Stomach (tissue), 9 donors: ENCODE measurements around the gene TNFAIP8L1. TPM values are rescaled to one million over a fixed set of nuclear protein-coding genes. Genes with fewer than 3 reads are reported as not detected.

Experiments used
- DNase-seq, 2 donors: peaks; one replicate each; pipeline versions ENCODE4 v3.0.0 to v3.0.0-alpha.2; 2013 to 2019
- H3K27ac ChIP-seq, 5 donors: fragments of 200-600 bp in 4 of 5; sonication (generic) in 4 of 5; one replicate each; pipeline ENCODE4 v1.5.1; 2013 to 2019; ENCODE audit warnings: mild to moderate bottlenecking in 1 of 5, moderate library complexity in 1 of 5
- H3K27me3 ChIP-seq, 3 donors: fragments of 200-600 bp; sonication (generic); one replicate each; pipeline ENCODE4 v1.5.1; 2017 to 2019; ENCODE audit warnings: mixed run types in 1 of 3
- H3K36me3 ChIP-seq, 4 donors: fragments of 200-600 bp; sonication (generic); 1 replicate in 3 of 4; 2 replicates in 1 of 4; pipeline ENCODE4 v1.5.1; 2016 to 2019
- H3K4me1 ChIP-seq, 4 donors: fragments of 200-600 bp; sonication (generic); one replicate each; pipeline ENCODE4 v1.5.1; 2016 to 2019
- H3K4me3 ChIP-seq, 4 donors: fragments of 200-600 bp; sonication (generic) in 3 of 4; one replicate each; pipeline ENCODE4 v1.5.1; 2016 to 2019; ENCODE audit warnings: mild to moderate bottlenecking in 1 of 4
- H3K9me3 ChIP-seq, 4 donors: fragments of 200-600 bp; sonication (generic); one replicate each; pipeline ENCODE4 v1.5.1; 2016 to 2019
- EP300 ChIP-seq: sonication (generic); formaldehyde crosslinking; IDR thresholded peaks from one replicate; pipeline ENCODE4 v1.6.1; 2017; ENCODE audit warnings: antibody characterized with exemption
- POLR2A ChIP-seq, 4 donors: fragments of 450-650 bp; IDR thresholded peaks; one replicate each; pipeline ENCODE4 v1.6.1; 2016; ENCODE audit warnings: antibody characterized with exemption in 4 of 4, control low read depth in 2 of 4, mild to moderate bottlenecking in 1 of 4, moderate library complexity in 1 of 4
- POLR2AphosphoS5 ChIP-seq, 3 donors: sonication (generic); formaldehyde crosslinking; IDR thresholded peaks; one replicate each; pipeline ENCODE4 v1.6.1; 2016; ENCODE audit warnings: antibody characterized with exemption in 3 of 3
- WGBS, 5 donors: extraction: QIAGEN DNeasy Blood & Tissue Kit in 3 of 5; methylation state at CpG; one replicate each; pipeline versions ENCODE4 v1.1.5 to v1.1.7; 2013 to 2018; 5-methylcytosine and 5-hydroxymethylcytosine counted together
- intact Hi-C: fragments of 100-400 bp; cut with DNase I; formaldehyde crosslinking; loops from one replicate; pipeline ENCODE4 v1.15.1; 2023; ENCODE audit warnings: low total_unique reads
- polyA plus RNA-seq, 3 donors: library from polyadenylated mRNA; stranded (reverse); fragments of 200-250 nt; gene quantifications; one replicate each; pipeline ENCODE4 v1.2.3, GENCODE V29; 2013
- total RNA-seq, 5 donors: library from RNA; depleted of rRNA; stranded (reverse); fragments of >200 nt; gene quantifications; one replicate each; pipeline versions ENCODE4 v1.1.0 to v1.2.3, GENCODE V29; 2014 to 2016
- TF ChIP-seq, protein P1 (sequence below), 7 experiments: fragments of 450-650 bp in 4 of 7; fragments of 200-600 bp in 3 of 7; sonication (generic) in 3 of 7; IDR thresholded peaks; one replicate each; pipeline ENCODE4 v1.5.1; 2016 to 2019; ENCODE audit warnings: antibody characterized with exemption in 7 of 7, control low read depth in 2 of 7, mild to moderate bottlenecking in 1 of 7
- donor health status: healthy with polysubstance abuse.
- donor health status: Bipolar disorder and iron deficiency.
- donor health status: healthy.

The TNFAIP8L1 gene
- total and polyA plus RNA-seq, 8 donors = 5.3 to 43.4 (median 7.7) TPM

DNA sequence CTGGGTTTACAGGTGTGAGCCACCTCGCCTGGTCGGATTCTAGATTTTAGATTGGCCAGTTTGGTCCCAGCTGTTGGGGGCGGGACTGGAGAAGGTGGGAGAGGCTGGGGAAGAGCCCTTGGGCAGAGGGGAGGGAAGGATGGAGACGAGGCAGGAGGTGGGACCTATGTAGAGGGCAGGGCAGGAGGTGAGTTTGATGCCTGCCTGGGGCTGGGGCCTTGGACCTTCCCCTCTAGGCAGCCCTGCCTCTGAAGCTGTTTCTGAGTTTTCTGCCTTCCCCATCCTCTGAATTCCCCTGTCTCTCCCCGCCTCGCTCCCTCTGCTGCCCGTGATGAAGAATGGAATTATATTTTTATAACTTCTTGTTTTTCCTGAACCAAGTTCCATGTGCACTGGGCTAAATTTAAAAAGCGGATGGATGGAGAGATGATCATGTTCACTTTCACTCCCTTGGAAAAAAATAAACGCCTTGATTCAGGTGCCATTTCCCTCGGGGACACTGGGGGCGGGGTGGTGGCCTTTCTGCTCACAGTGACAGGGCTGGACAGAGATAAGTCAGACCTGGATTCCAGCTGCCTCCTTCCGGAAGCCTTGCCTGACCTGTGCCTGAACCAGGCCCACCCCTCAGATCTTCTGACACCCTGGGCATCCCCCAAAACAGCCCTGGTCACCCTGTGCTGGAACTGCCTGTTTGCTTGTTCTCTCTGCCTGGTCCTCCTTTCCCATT lies 16.5 kb upstream of the TNFAIP8L1 start:
- no peaks in the 10 kb centered on the region for H3K4me1 ChIP-seq
- H3K27ac ChIP-seq = no peak overlapping the region
- intact Hi-C loops = loop anchor here (10.0 kb wide), 1 partner anchor 48 kb away; no protein-coding TSS in a partner anchor
- peaks cover 0 to 58% (median 15%) of the 10 kb centered on the region in 3 donors for H3K27me3 ChIP-seq
- 31 to 43% (median 41%) methylated on average over 12 of the region's 12 CpGs for WGBS, 5 donors
- no peaks in the 10 kb centered on the region for H3K9me3 ChIP-seq
- no peak overlapping the region for H3K4me3 ChIP-seq
- no peak for TF ChIP-seq EP300
- no peak for TF ChIP-seq POLR2AphosphoS5 (IDR thresholded peaks at IDR 0.05)
- TF ChIP-seq, protein P1, sequence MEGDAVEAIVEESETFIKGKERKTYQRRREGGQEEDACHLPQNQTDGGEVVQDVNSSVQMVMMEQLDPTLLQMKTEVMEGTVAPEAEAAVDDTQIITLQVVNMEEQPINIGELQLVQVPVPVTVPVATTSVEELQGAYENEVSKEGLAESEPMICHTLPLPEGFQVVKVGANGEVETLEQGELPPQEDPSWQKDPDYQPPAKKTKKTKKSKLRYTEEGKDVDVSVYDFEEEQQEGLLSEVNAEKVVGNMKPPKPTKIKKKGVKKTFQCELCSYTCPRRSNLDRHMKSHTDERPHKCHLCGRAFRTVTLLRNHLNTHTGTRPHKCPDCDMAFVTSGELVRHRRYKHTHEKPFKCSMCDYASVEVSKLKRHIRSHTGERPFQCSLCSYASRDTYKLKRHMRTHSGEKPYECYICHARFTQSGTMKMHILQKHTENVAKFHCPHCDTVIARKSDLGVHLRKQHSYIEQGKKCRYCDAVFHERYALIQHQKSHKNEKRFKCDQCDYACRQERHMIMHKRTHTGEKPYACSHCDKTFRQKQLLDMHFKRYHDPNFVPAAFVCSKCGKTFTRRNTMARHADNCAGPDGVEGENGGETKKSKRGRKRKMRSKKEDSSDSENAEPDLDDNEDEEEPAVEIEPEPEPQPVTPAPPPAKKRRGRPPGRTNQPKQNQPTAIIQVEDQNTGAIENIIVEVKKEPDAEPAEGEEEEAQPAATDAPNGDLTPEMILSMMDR (IDR thresholded peaks at IDR 0.05) = no peak
- TF ChIP-seq POLR2A (IDR thresholded peaks at IDR 0.05) = no peak
- no peak for DNase-seq
- H3K36me3 ChIP-seq = no peaks in the 10 kb centered on the region

DNA sequence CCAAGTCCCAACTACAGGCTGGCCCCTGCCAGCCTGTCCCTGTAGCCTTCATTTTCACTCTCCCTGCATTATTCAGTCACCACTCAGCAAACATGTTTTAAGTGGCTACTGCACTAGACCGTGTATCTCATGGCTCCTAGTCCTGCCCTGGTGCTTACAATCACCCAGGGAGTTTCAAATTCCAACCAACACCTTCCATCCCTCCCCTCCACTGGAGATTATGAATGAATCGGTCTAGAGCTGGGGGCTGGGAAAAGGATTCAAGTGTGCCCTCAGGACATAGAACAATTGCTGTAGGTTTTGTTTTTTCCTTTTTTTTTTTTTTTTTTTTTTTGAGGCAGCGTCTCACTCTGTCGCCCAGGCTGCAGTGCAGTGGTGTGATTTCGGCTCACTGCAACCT lies 15.0 kb upstream of the TNFAIP8L1 start:
- TF ChIP-seq POLR2AphosphoS5 (IDR thresholded peaks at IDR 0.05) (no peak), POLR2A (IDR thresholded peaks at IDR 0.05) (no peak), EP300 (no peak)
- TF ChIP-seq, protein P1 (IDR thresholded peaks at IDR 0.05) = no peak

DNA sequence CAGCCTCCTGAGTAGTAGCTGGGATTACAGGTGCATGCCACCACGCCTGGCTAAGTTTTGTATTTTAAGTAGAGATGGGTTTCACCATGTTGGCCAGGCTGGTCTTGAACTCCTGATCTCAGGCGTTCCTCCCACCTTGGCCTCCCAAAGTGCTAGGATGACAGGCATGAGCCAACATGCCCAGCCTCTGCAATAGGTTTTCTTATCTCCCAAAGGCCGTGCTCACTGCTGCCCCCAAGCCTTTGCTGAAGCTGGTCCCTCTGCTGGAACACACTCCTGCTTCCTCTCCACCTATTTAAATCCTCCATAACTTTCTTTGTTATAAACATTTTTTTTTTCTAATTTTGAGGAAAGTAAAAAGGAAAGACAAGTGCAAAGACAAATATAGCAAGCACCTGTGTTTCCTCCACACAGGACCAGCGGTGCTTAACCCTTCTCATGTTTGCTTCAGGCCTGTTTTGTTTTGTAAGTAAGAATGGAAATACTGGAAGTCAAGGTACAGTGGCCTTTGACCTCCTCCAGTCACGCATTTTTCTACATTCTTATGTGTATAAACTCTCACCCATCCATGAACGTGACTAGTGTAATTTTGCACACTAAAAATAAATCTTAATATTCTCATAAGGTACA lies 14.5 kb upstream of the TNFAIP8L1 start:
- WGBS, 5 donors = 37 to 44% (median 40%) methylated on average over 6 of the region's 6 CpGs
- Histone ChIP-seq H3K4me3 (no peak overlapping the region), H3K9me3 (no peaks in the 10 kb centered on the region), H3K4me1 (no peaks in the 10 kb centered on the region), H3K27ac (no peak overlapping the region), H3K36me3 (no peaks in the 10 kb centered on the region), H3K27me3 (peaks cover 0 to 48% (median 10%) of the 10 kb centered on the region in 3 donors)
- no peak for TF ChIP-seq POLR2A (IDR thresholded peaks at IDR 0.05)
- TF ChIP-seq, protein P1 (IDR thresholded peaks at IDR 0.05) = no peak
- TF ChIP-seq EP300 = no peak
- TF ChIP-seq POLR2AphosphoS5 (IDR thresholded peaks at IDR 0.05) = no peak
- intact Hi-C loops = loop anchor here (10.0 kb wide), 1 partner anchor 50 kb away; no protein-coding TSS in a partner anchor
- DNase-seq = no peak

More for the DNA sequence above, 15.0 kb upstream of the TNFAIP8L1 start:
- Histone ChIP-seq H3K36me3 (no peaks in the 10 kb centered on the region), H3K4me1 (no peaks in the 10 kb centered on the region), H3K9me3 (no peaks in the 10 kb centered on the region), H3K27me3 (peaks cover 0 to 53% (median 15%) of the 10 kb centered on the region in 3 donors), H3K4me3 (no peak overlapping the region), H3K27ac (no peak overlapping the region)
- intact Hi-C loops = loop anchor here (10.0 kb wide), 1 partner anchor 50 kb away; no protein-coding TSS in a partner anchor
- no peak for DNase-seq
- WGBS, 5 donors = 47 to 69% (median 57%) methylated on average over 4 to 5 of the region's 5 CpGs

DNA sequence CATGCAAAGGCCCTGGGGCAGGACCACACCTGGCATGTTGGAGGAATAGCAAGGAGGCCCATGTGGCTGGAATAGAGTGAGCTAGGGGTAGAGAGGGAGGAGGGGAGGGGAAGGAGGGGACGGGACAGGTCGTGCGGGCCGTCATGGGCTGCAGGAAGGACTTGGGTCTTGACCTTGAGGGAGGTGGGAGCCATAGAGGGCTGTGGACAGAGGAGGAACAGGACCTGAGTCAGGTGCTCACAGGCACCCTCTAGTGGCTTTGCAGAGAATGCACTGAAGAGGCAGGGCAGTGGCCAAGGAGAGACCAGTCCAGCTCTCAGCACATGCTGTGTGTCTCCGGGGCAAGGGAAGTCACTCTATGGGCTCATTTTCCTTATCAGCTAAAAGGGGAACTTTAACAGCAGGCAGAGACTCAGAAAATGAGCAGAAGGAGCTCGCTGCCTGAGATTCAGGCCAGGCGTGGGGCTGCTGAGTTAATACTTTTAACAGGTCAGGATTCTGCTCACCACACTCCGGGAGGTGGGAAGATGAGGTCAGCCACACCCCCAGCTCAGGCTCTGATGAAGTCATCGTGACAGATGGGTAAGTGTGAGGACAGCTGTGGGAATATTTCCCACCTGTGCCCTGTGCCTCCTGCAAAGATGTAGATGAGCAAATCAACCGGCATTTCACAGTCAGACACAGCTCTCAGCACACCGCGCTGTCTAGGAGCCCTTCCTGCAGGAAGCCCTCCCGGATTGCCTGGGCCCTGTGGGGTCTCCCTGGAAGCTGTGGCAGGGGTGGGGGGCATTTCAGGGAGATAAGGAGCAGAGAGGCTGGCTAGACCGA lies 6.0 kb upstream of the TNFAIP8L1 start:
- peaks cover 14 to 32% (median 25%) of the 10 kb centered on the region in 4 donors for H3K4me1 ChIP-seq
- DNase-seq = peak; percentile 67 to 79
- intact Hi-C loops = no loop called here
- H3K27me3 ChIP-seq = peaks cover 0 to 25% (median 4%) of the 10 kb centered on the region in 3 donors
- H3K9me3 ChIP-seq = no peaks in the 10 kb centered on the region
- 36 to 49% (median 41%) methylated on average over 13 to 14 of the region's 14 CpGs for WGBS, 5 donors
- no peak overlapping the region for H3K4me3 ChIP-seq
- H3K27ac ChIP-seq = peak overlapping the region in 1 of 5 donors; percentile 70
- no peaks in the 10 kb centered on the region for H3K36me3 ChIP-seq
- TF ChIP-seq EP300 = no peak
- no peak for TF ChIP-seq POLR2A (IDR thresholded peaks at IDR 0.05)
- TF ChIP-seq, protein P1 (IDR thresholded peaks at IDR 0.05) = peak in 5 of 7 experiments; percentile 49 to 65 (median 61)
